GM18519 (cell line): Measurements from ENCODE around the gene FBXO10.
"Not testable (repeated sequence)": the region's sequence is repeated elsewhere in the genome, so short reads cannot be mapped to it uniquely, and the experiment has no call there.

Source experiments
- ATAC-seq: cut with Tn5 transposase; IDR thresholded peaks from one replicate; pipeline ENCODE4 v1.9.1; 2021; ENCODE audit warnings: mild to moderate bottlenecking, moderate library complexity; ENCODE audit not compliant: unreplicated experiment, low FRiP score

FBXO10 gene

GRCh38 chr9:37486616-37487548, 89.3 kb downstream of the FBXO10 start:
- no peak for ATAC-seq

DNA sequence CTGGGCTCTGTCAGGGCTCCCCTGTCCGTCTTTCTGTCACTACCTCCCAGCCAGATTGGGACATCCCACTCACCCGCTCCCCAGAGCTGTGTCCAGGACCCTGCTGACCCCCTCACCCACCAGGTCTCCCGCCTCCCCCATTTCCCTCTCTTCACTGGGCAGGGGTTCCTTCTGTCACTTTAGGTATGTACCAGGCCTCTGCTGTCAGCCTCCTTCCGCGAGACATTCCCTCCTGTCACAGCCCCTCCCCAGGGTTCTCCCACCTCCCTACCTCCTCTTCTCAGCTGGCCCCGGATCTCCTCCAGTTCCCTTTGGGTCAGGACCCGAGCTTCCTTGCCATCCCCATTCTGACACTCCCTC, 89.9 kb downstream of the FBXO10 start:
- no peak for ATAC-seq

GRCh38 chr9:37485389-37486255, 90.6 kb downstream of the FBXO10 start, which contains the start of gene POLR1E:
POLR1E (plus strand) TSS chr9:37485948; CDS start chr9:37486048, 100 bp downstream.
- peak; percentile 93 for ATAC-seq

GRCh38 chr9:37480759-37481158, 95.4 kb downstream of the FBXO10 start:
- ATAC-seq, result no peak

GRCh38 chr9:37477987-37478619, 98.1 kb downstream of the FBXO10 start:
- ATAC-seq, result not testable (repeated sequence)

- not testable (repeated sequence) for ATAC-seq
These were observed 98.7 kb downstream of the FBXO10 start for GRCh38 chr9:37477443-37477842.

- no peak for ATAC-seq
These were observed 99.2 kb downstream of the FBXO10 start for GRCh38 chr9:37476930-37477329.

GRCh38 chr9:37474438-37474837, 101.7 kb downstream of the FBXO10 start:
- ATAC-seq, result no peak

GRCh38 chr9:37473982-37474381, 102.2 kb downstream of the FBXO10 start:
- not testable (repeated sequence) for ATAC-seq

DNA sequence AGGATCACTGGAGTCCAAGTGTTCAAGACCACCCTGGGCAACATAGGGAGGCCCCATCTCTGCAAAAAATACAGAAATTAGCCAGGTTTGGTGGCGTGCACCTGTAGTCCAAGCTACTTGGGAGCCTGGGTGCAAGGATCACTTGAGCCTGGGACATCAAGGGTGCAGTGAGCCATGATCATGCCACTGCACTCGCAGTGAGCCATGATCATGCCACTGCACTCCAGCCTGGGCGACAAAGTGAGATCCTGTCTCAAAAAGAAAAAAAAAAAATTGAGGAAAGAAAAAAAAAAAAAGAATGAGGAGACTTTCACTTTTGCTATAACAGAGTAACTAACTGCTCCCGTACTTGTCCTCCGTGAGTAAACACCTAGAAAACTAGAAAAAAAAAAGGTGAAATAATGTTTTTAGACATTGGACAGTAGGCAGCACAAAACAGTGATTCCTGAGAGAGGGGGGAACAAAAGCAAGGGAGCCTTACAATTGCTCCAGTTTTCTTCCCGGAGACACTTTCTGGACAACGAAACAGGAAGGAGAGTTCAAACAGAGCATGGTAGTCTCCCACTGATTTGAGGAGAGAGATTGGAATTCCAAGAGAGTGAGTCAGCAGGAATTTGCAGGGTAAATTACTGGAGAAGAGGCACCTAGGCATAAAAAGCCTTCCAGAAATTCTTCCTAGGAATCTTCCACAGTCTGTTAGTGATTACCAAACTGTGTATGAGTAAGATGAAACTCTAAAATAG, 104.1 kb downstream of the FBXO10 start:
- ATAC-seq, result no peak

DNA sequence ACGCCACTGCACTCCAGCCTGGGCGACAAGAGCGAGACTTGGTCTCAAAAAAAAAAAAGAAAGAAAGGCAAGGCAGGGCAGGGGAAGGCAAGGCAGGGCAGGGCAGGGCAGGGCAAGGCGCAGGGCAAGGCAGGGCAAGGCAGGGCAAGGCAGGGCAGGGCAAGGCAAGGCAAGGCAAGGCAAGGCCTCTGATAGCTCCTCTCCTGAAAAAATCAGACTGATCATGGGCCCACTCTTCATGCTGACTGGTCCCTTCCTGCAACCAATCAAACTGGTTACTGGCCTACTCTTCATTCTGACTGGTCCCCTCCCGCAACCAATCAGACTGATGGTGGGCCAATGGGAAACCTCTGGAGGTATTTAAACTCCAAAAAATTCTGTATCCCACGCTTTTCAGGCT, 107.6 kb downstream of the FBXO10 start:
- no peak for ATAC-seq

GRCh38 chr9:37467530-37467929, 108.7 kb downstream of the FBXO10 start:
- not testable (repeated sequence) for ATAC-seq

DNA sequence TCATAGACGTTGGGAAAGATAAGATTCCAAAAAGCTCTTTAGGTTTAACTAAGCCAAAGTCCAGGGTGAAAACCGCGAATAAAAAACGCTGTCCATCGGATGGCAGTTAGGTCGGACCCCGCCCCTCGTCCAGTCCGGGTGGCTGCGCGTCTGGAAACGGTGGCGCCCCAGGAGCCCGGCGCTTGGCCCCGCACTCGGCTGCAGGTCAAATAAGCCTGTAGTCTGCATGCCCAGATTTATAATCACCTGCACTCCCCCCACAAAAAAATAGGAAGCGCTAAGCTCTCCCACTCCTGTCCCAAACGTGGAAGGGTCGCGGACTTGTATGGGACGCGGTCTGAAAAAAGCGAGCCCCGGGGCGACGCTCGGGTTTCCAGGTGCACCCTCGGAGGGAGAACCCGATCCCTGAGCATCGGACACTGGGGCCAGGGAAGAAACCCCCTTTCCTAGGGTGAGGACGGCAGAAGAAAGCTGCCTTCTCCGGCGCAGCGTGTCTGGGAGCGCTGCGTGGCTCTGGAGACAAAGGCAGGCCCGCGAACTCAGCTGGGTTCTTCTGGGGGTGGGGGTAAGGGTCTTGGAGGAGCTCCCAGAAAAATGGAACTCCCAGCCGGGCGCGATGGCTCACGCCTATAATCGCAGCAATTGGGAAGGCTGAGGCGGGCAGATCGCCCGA, 110.0 kb downstream of the FBXO10 start:
- ATAC-seq, result no peak

DNA sequence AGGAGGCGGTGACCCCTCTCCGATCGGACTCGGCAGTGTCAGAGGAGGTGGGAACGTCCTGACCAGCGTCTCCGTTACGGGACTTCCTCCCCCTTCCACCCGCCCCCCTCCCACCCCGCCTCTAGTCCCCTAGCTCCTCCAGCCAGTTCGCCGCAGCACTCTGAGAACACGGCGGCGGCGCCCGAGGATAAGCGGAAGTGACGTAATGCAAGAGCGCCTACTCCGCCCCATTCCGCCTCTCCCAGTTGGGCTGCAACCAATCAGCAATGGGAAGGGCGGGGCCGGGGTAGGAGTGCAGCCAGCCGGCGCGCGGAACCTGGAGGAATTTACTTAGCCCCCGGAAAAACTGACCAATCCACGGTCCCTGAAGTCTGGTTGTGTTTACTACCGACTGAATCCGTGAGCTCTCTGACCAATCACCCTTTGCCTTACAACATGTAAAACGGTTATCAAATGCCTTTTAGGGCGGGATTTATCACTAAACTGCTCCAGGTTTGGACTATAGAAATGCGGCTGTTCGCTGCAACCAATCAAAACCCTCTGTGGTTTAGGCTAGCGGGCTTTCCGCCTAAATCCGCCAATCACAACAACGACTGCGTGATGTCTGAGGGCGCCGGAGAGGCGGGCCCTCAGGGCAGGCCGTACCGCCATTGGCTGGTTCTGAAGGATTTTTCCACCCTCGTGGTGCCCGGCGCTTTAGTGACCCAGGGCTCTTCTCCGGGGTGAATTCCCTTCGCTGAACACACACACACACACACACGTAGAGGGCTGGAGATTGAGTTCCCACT, 110.7 kb downstream of the FBXO10 start, which contains the start of gene ZBTB5:
TSS of gene ZBTB5 (minus strand) at position 202 of the 788 bp plus-strand sequence. CDS start 22,899 bp downstream, outside the sequence.
- ATAC-seq, result peak; percentile 78

- ATAC-seq, result peak; percentile 27
These were observed 111.5 kb downstream of the FBXO10 start for GRCh38 chr9:37464426-37465248.

- ATAC-seq, result no peak
These were observed 112.2 kb downstream of the FBXO10 start for GRCh38 chr9:37464006-37464405.
